HepG2 (cell line): Measurements from ENCODE around the gene SLC7A8. TPM values are rescaled to one million over a fixed set of nuclear protein-coding genes. Genes with fewer than 3 reads are reported as not detected.

Experiments
- BORCS8-MEF2B ChIP-seq: sonication (generic); formaldehyde crosslinking; IDR thresholded peaks from 2 replicates; pipeline ENCODE4 v1.8.0; 2022; ENCODE audit warnings: mild to moderate bottlenecking, missing genetic modification reagents
- EHMT2 ChIP-seq: fragments of 200-600 bp; sonication (generic); IDR thresholded peaks from 2 replicates; pipeline ENCODE4 v1.7.0; 2017; ENCODE audit warnings: antibody characterized with exemption, low read depth, low read length, borderline replicate concordance
- PTBP1 ChIP-seq: fragments of 200-400 bp; formaldehyde crosslinking; IDR thresholded peaks from 2 replicates; pipeline ENCODE4 v1.6.1; 2018; ENCODE audit warnings: low read length, low read depth; ENCODE audit not compliant: poor library complexity, severe bottlenecking
- RBFOX2 ChIP-seq: fragments of 200-400 bp; formaldehyde crosslinking; IDR thresholded peaks from 2 replicates; pipeline ENCODE4 v1.6.1; 2017; ENCODE audit warnings: low read depth, mild to moderate bottlenecking, low read length
- SNAPC2 ChIP-seq: sonication (generic); formaldehyde crosslinking; IDR thresholded peaks from 2 replicates; pipeline ENCODE4 v1.8.1; 2022; ENCODE audit warnings: mild to moderate bottlenecking, missing genetic modification reagents
- SRY ChIP-seq: sonication (generic); formaldehyde crosslinking; IDR thresholded peaks from 2 replicates; pipeline ENCODE4 v1.8.0; 2022; ENCODE audit warnings: mild to moderate bottlenecking, missing genetic modification reagents
- ZBTB21 ChIP-seq: sonication (generic); formaldehyde crosslinking; IDR thresholded peaks from 2 replicates; pipeline ENCODE4 v1.4.0; 2020; ENCODE audit warnings: missing genetic modification reagents
- ZNF253 ChIP-seq: sonication (generic); formaldehyde crosslinking; IDR thresholded peaks from 2 replicates; pipeline ENCODE4 v1.8.0; 2022; ENCODE audit warnings: mild to moderate bottlenecking, missing genetic modification reagents, borderline replicate concordance
- ZNF44 ChIP-seq: sonication (generic); formaldehyde crosslinking; IDR thresholded peaks from 2 replicates; pipeline ENCODE4 v1.5.1; 2020; ENCODE audit warnings: mild to moderate bottlenecking, missing genetic modification reagents
- ZNF598 ChIP-seq: sonication (generic); formaldehyde crosslinking; IDR thresholded peaks from 2 replicates; pipeline ENCODE4 v1.5.1; 2020; ENCODE audit warnings: mild to moderate bottlenecking, missing genetic modification reagents, borderline replicate concordance
- polyA plus RNA-seq, 8 experiments: library from polyadenylated mRNA; depleted of rRNA in 3 of 8; stranded (reverse) in 7 of 8; unstranded in 1 of 8; fragments of >200 nt; fragmentation: Illumina TruSeq in 4 of 8; extraction: Trizol in 4 of 8; gene quantifications; 2 replicates each; pipeline versions ENCODE4 v1.2.1 to v1.2.3, GENCODE V29; 2011 to 2016; ENCODE audit warnings: low read depth in 4 of 8, missing spikeins in 1 of 8, mixed read lengths in 1 of 8; ENCODE audit not compliant: insufficient read depth in 1 of 8
- total RNA-seq, 5 experiments: library from RNA; depleted of rRNA; stranded (reverse); fragments of >200 nt; fragmentation: Illumina TruSeq; extraction: Trizol; gene quantifications; 2 replicates each; pipeline ENCODE4 v1.2.3, GENCODE V29; 2016; ENCODE audit warnings: low read depth in 1 of 5
- TF ChIP-seq, protein P1 (sequence below): sonication (generic); formaldehyde crosslinking; IDR thresholded peaks from 2 replicates; pipeline ENCODE4 v1.4.0; 2020; ENCODE audit warnings: missing genetic modification reagents
- TF ChIP-seq, protein P2 (sequence below): sonication (generic); formaldehyde crosslinking; IDR thresholded peaks from 2 replicates; pipeline ENCODE4 v1.8.0; 2023; ENCODE audit warnings: mild to moderate bottlenecking, missing genetic modification reagents
- TF ChIP-seq, protein P3 (sequence below): sonication (generic); formaldehyde crosslinking; IDR thresholded peaks from 2 replicates; pipeline ENCODE4 v1.5.1; 2020; ENCODE audit warnings: mild to moderate bottlenecking, missing genetic modification reagents, moderate library complexity

SLC7A8 gene
- total and polyA plus RNA-seq, 2 of the 13 experiments (the other 11 are each of a cell fraction or from before 2014, with no cell fraction given), result 0.25 TPM; not detected in 1

DNA sequence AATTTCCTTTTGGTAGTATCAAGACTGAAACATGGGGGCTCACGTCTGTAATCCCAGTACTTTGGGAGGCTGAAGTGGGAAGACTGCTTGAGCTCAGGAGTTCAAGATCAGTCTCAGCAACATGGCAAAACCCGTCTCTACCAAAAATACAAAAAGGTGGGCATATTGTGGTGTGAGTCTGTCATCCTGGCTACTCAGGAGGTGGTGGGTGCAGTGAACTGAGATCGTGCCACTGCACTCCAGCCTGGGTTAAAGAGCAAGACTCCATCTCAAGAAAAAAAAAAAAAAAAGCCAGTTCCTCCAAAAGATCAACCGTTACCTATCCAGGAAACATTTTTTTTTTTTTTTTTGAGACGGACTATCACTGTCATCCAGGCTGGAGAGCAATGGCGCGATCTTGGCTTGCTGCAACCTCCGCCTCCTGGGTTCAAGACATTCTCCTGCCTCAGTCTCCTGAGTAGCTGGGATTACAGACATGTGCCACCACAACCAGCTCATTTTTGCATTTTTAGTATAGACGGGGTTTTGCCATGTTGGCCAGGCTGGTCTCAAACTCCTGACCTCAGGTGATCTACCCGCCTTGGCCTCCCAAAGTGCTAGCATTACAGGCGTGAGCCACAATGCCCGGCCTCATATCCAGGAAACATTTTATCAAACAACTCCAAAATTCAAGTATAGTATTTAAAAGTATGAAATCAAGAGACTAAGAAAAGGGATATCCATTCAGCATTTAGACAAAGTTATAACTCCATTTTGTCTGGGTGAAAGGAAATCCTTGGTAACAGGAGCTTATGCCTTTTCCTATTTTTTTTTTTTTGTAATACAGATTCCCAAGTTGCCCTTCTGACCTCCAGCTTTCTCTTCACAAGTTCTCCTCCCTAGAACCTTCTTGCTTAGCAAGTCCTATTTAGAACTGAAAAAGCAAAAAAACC, 91.9 kb downstream of the SLC7A8 start (continued):
- TF ChIP-seq RBFOX2, result peak; percentile 52; the same call in 1 of the 2 replicates
- 0 out of 2 replicates have a peak, but pooled peaks have one; percentile 48 for TF ChIP-seq ZNF598 (CRISPR knock-in tag)
- TF ChIP-seq, protein P1, sequence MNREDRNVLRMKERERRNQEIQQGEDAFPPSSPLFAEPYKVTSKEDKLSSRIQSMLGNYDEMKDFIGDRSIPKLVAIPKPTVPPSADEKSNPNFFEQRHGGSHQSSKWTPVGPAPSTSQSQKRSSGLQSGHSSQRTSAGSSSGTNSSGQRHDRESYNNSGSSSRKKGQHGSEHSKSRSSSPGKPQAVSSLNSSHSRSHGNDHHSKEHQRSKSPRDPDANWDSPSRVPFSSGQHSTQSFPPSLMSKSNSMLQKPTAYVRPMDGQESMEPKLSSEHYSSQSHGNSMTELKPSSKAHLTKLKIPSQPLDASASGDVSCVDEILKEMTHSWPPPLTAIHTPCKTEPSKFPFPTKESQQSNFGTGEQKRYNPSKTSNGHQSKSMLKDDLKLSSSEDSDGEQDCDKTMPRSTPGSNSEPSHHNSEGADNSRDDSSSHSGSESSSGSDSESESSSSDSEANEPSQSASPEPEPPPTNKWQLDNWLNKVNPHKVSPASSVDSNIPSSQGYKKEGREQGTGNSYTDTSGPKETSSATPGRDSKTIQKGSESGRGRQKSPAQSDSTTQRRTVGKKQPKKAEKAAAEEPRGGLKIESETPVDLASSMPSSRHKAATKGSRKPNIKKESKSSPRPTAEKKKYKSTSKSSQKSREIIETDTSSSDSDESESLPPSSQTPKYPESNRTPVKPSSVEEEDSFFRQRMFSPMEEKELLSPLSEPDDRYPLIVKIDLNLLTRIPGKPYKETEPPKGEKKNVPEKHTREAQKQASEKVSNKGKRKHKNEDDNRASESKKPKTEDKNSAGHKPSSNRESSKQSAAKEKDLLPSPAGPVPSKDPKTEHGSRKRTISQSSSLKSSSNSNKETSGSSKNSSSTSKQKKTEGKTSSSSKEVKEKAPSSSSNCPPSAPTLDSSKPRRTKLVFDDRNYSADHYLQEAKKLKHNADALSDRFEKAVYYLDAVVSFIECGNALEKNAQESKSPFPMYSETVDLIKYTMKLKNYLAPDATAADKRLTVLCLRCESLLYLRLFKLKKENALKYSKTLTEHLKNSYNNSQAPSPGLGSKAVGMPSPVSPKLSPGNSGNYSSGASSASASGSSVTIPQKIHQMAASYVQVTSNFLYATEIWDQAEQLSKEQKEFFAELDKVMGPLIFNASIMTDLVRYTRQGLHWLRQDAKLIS (CRISPR knock-in tag), result no peak
- TF ChIP-seq, protein P2, sequence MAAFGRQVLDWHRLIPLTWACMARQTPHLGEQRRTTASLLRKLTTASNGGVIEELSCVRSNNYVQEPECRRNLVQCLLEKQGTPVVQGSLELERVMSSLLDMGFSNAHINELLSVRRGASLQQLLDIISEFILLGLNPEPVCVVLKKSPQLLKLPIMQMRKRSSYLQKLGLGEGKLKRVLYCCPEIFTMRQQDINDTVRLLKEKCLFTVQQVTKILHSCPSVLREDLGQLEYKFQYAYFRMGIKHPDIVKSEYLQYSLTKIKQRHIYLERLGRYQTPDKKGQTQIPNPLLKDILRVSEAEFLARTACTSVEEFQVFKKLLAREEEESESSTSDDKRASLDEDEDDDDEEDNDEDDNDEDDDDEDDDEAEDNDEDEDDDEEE (CRISPR knock-in tag), result no peak
- TF ChIP-seq ZBTB21 (CRISPR knock-in tag), result no peak
- TF ChIP-seq, protein P3, sequence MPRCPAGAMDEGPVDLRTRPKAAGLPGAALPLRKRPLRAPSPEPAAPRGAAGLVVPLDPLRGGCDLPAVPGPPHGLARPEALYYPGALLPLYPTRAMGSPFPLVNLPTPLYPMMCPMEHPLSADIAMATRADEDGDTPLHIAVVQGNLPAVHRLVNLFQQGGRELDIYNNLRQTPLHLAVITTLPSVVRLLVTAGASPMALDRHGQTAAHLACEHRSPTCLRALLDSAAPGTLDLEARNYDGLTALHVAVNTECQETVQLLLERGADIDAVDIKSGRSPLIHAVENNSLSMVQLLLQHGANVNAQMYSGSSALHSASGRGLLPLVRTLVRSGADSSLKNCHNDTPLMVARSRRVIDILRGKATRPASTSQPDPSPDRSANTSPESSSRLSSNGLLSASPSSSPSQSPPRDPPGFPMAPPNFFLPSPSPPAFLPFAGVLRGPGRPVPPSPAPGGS, result 0 out of 2 replicates have a peak, but pooled peaks have one; percentile 32
- TF ChIP-seq BORCS8-MEF2B (CRISPR knock-in tag), result 0 out of 2 replicates have a peak, but pooled peaks have one; percentile 37
- 0 out of 2 replicates have a peak, but pooled peaks have one; percentile 55 for TF ChIP-seq ZNF44 (CRISPR knock-in tag)
- TF ChIP-seq SNAPC2 (CRISPR knock-in tag), result 0 out of 2 replicates have a peak, but pooled peaks have one; percentile 46
- no peak for TF ChIP-seq PTBP1
- 0 out of 2 replicates have a peak, but pooled peaks have one; percentile 11 for TF ChIP-seq ZNF253
- 0 out of 2 replicates have a peak, but pooled peaks have one; percentile 55 for TF ChIP-seq SRY (CRISPR knock-in tag)
- no peak for TF ChIP-seq EHMT2
